ENCODE measurements around the gene C10orf67.

DNA sequence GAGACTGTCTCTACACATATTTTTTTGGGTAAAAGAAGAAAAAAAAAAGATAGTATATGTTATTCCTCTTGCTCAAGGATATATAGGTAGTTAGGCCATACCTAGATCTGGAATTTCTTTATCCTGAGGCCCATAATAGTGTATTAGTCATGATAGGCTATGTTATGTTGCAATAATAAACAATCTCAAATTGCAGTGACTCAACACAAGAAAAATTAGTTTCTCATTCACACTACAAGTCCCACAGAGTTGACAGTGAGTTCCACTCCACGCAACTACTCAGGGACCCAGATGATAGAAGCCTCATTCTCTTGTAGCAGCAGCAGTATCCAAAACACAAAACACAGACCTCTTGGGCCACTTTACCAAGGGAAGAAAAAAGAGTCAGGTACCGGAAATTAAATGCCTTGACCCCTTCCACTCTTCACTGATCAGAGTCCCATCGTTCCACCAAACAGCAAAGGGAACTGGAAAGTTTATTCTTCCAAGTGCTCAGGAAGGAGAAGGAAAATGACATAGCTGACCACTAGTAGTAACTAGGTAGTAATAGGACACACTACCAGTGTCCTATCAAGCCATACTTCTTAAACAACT, 7.4 kb upstream of the C10orf67 start:
- no peak for TF ChIP-seq POLR2A (IDR thresholded peaks at IDR 0.05)
- no peak for TF ChIP-seq CTCF (IDR thresholded peaks at IDR 0.05)
